Measurements from ENCODE around the gene MX1. TPM values are rescaled to one million over a fixed set of nuclear protein-coding genes. Genes with fewer than 3 reads are reported as not detected.
"Not testable (repeated sequence)": the region's sequence is repeated elsewhere in the genome, so short reads cannot be mapped to it uniquely, and the experiment has no call there.

Gene MX1
- total RNA-seq, 1 experiment from 2014 or later, result 2.0 TPM

GRCh38 chr21:41411449-41412089 lies 14.5 kb upstream of the MX1 start:
- H3K4me3 ChIP-seq (replicated peaks in 1 of 2; ENCODE audit: low read depth in 1 of 2, low read length in 2 of 2), result no peak overlapping the region
- POLR2A ChIA-PET, result interaction anchor here (1.3 kb wide), 1 partner anchor 12 kb away, joined by 3 read pairs; no protein-coding TSS in a partner anchor
- no peaks in the 10 kb centered on the region for H4K20me1 ChIP-seq (ENCODE audit: insufficient read depth)
- H3K4me1 ChIP-seq (ENCODE audit: control insufficient read depth in 1 of 2, insufficient read depth in 2 of 2, low read length in 2 of 2), result peaks cover 2 to 8% of the 10 kb centered on the region in 2 experiments; a peak in 3 of 4 replicates
- H3K9ac ChIP-seq (ENCODE audit: low read length), result no peak overlapping the region
- DNase-seq (ENCODE audit: low read depth, low spot score) (no peak), ATAC-seq (peak; percentile 86)
- peaks cover 16% of the 10 kb centered on the region for H3K27me3 ChIP-seq (ENCODE audit: insufficient read depth, low read length)
- H3K4me2 ChIP-seq (ENCODE audit: low read length), result peak overlapping the region; percentile 9; the same call in 1 of the 2 replicates
- BruUV-seq (replicated peaks), result no TSS peak
- no peaks in the 10 kb centered on the region for H3K36me3 ChIP-seq (ENCODE audit: control insufficient read depth in 1 of 2, insufficient read depth in 2 of 2, low read length in 2 of 2)
- no peaks in the 10 kb centered on the region for H3K9me3 ChIP-seq (ENCODE audit: control insufficient read depth in 1 of 2, insufficient read depth in 1 of 2, low read depth in 1 of 2, low read length in 2 of 2)
- intact Hi-C loops (cut with micrococcal nuclease), result no loop called here
- TF ChIP-seq YY1 (IDR thresholded peaks at IDR 0.05; ENCODE audit: extremely low read depth, insufficient replicate concordance, low read depth, low read length), result no peak
- TF ChIP-seq ATF3 (IDR thresholded peaks at IDR 0.05), result no peak
- peak; percentile 42 for TF ChIP-seq TCF7L2 (IDR thresholded peaks at IDR 0.05; ENCODE audit: borderline replicate concordance, extremely low read depth, insufficient read depth, insufficient read length)
- TF ChIP-seq SP1 (IDR thresholded peaks at IDR 0.05; ENCODE audit: low read depth), result no peak
- peak in 2 of 3 experiments; percentile 16 to 40; a peak in 3 of 6 replicates for TF ChIP-seq CTCF (IDR thresholded peaks at IDR 0.05 in 2 of 3, conservative IDR thresholded peaks at IDR 0.05 in 1 of 3; ENCODE audit: borderline replicate concordance in 1 of 3, insufficient read depth in 1 of 3, low read depth in 2 of 3, low read length in 2 of 3)
- no peaks in the 10 kb centered on the region for H3K79me2 ChIP-seq (ENCODE audit: insufficient read depth, low read length)
- no peak overlapping the region for H2AFZ ChIP-seq (ENCODE audit: low read depth, low read length, poor library complexity, severe bottlenecking)
- no peak overlapping the region for H3K27ac ChIP-seq (ENCODE audit: low read depth, low read length)
- RAD21 ChIA-PET (ENCODE audit: low non-redundant PET in 1 of 2, low total read pairs in 2 of 2, uncharacterized antibody in 2 of 2, unreplicated experiment in 2 of 2), result no interaction called here
- no peaks in the 10 kb centered on the region for H3K9me2 ChIP-seq (ENCODE audit: insufficient read depth)
- CTCF ChIA-PET, result interaction anchor here (1.2 to 1.9 kb wide), 4 partner anchors 12 to 152 kb away, joined by 3 to 9 read pairs (median 4); no protein-coding TSS in a partner anchor

- H3K4me3 ChIP-seq (replicated peaks in 1 of 2; ENCODE audit: low read depth in 1 of 2, low read length in 2 of 2); ATAC-seq; H2AFZ ChIP-seq (ENCODE audit: low read depth, low read length, poor library complexity, severe bottlenecking); H4K20me1 ChIP-seq (ENCODE audit: insufficient read depth); H3K27ac ChIP-seq (ENCODE audit: low read depth, low read length); H3K4me2 ChIP-seq (ENCODE audit: low read length); DNase-seq (ENCODE audit: low read depth, low spot score); H3K36me3 ChIP-seq (ENCODE audit: control insufficient read depth in 1 of 2, insufficient read depth in 2 of 2, low read length in 2 of 2); H3K4me1 ChIP-seq (ENCODE audit: control insufficient read depth in 1 of 2, insufficient read depth in 2 of 2, low read length in 2 of 2); RAD21 ChIA-PET (ENCODE audit: low non-redundant PET in 1 of 2, low total read pairs in 2 of 2, uncharacterized antibody in 2 of 2, unreplicated experiment in 2 of 2); H3K9me2 ChIP-seq (ENCODE audit: insufficient read depth); CTCF ChIA-PET; H3K9me3 ChIP-seq (ENCODE audit: control insufficient read depth in 1 of 2, insufficient read depth in 1 of 2, low read depth in 1 of 2, low read length in 2 of 2); POLR2A ChIA-PET; H3K79me2 ChIP-seq (ENCODE audit: insufficient read depth, low read length); H3K9ac ChIP-seq (ENCODE audit: low read length); intact Hi-C loops (cut with micrococcal nuclease); H3K27me3 ChIP-seq (ENCODE audit: insufficient read depth, low read length); BruUV-seq (replicated peaks): not testable (repeated sequence)
These were observed 8.5 kb upstream of the MX1 start for GRCh38 chr21:41417505-41417904.
